ENCODE measurements around the gene CYSRT1.
"Not testable (repeated sequence)": the region's sequence is repeated elsewhere in the genome, so short reads cannot be mapped to it uniquely, and the experiment has no call there.

Gene CYSRT1

GRCh38 chr9:137235424-137236237, 10.7 kb downstream of the CYSRT1 start:
- no peak overlapping the region for H3K4me3 ChIP-seq (ENCODE audit: extremely low read depth, insufficient read depth, low read length, poor library complexity, severe bottlenecking)
- H3K4me1 ChIP-seq (ENCODE audit: control insufficient read depth, insufficient read depth, low read length, poor library complexity, severe bottlenecking) = peaks cover 5% of the 10 kb centered on the region
- no peaks in the 10 kb centered on the region for H3K36me3 ChIP-seq (ENCODE audit: control insufficient read depth, insufficient read depth, low read length)
- H3K9me3 ChIP-seq (ENCODE audit: control insufficient read depth, low read length) = no peaks in the 10 kb centered on the region
- 84 to 88% methylated on average over 31 to 32 of the region's 35 CpGs for WGBS, 2 experiments (ENCODE audit: insufficient coverage in 2 of 2)
- H3K27ac ChIP-seq (ENCODE audit: low read depth, low read length, severe bottlenecking) = no peak overlapping the region

- Histone ChIP-seq H3K4me1 (ENCODE audit: control insufficient read depth, insufficient read depth, low read length, poor library complexity, severe bottlenecking) (peaks cover 5% of the 10 kb centered on the region), H3K27ac (ENCODE audit: low read depth, low read length, severe bottlenecking) (no peak overlapping the region), H3K4me3 (ENCODE audit: extremely low read depth, insufficient read depth, low read length, poor library complexity, severe bottlenecking) (no peak overlapping the region), H3K36me3 (ENCODE audit: control insufficient read depth, insufficient read depth, low read length) (no peaks in the 10 kb centered on the region), H3K9me3 (ENCODE audit: control insufficient read depth, low read length) (no peaks in the 10 kb centered on the region)
- 34 to 39% methylated on average over 28 to 29 of the region's 31 CpGs for WGBS, 2 experiments (ENCODE audit: insufficient coverage in 2 of 2)
These were observed 11.4 kb downstream of the CYSRT1 start for GRCh38 chr9:137236238-137236935.

- no peaks in the 10 kb centered on the region for H3K9me3 ChIP-seq (ENCODE audit: control insufficient read depth, low read length)
- WGBS, 2 experiments (ENCODE audit: insufficient coverage in 2 of 2) = 71 to 75% methylated on average over 9 to 10 of the region's 11 CpGs
These were observed 12.0 kb downstream of the CYSRT1 start for GRCh38 chr9:137236936-137237421.

GRCh38 chr9:137237759-137238726, 13.1 kb downstream of the CYSRT1 start:
- H3K4me3 ChIP-seq (ENCODE audit: extremely low read depth, insufficient read depth, low read length, poor library complexity, severe bottlenecking) = no peak overlapping the region
- H3K27ac ChIP-seq (ENCODE audit: low read depth, low read length, severe bottlenecking) = no peak overlapping the region
- peaks cover 16% of the 10 kb centered on the region for H3K36me3 ChIP-seq (ENCODE audit: control insufficient read depth, insufficient read depth, low read length)
- H3K4me1 ChIP-seq (ENCODE audit: control insufficient read depth, insufficient read depth, low read length, poor library complexity, severe bottlenecking) = peaks cover 12% of the 10 kb centered on the region
- H3K9me3 ChIP-seq (ENCODE audit: control insufficient read depth, low read length) = no peaks in the 10 kb centered on the region
- WGBS, 2 experiments (ENCODE audit: insufficient coverage in 2 of 2) = 78 to 83% methylated on average over 11 of the region's 13 CpGs

More at GRCh38 chr9:137236936-137237421, 12.0 kb downstream of the CYSRT1 start:
- peaks cover 5% of the 10 kb centered on the region for H3K36me3 ChIP-seq (ENCODE audit: control insufficient read depth, insufficient read depth, low read length)
- no peak overlapping the region for H3K4me3 ChIP-seq (ENCODE audit: extremely low read depth, insufficient read depth, low read length, poor library complexity, severe bottlenecking)
- no peak overlapping the region for H3K27ac ChIP-seq (ENCODE audit: low read depth, low read length, severe bottlenecking)
- H3K4me1 ChIP-seq (ENCODE audit: control insufficient read depth, insufficient read depth, low read length, poor library complexity, severe bottlenecking) = peaks cover 5% of the 10 kb centered on the region

GRCh38 chr9:137239541-137240200, 14.7 kb downstream of the CYSRT1 start:
- peak overlapping the region; percentile 71 for H3K4me3 ChIP-seq (ENCODE audit: extremely low read depth, insufficient read depth, low read length, poor library complexity, severe bottlenecking)
- peaks cover 27% of the 10 kb centered on the region for H3K36me3 ChIP-seq (ENCODE audit: control insufficient read depth, insufficient read depth, low read length)
- peak overlapping the region; percentile 91 for H3K27ac ChIP-seq (ENCODE audit: low read depth, low read length, severe bottlenecking)
- peaks cover 12% of the 10 kb centered on the region for H3K4me1 ChIP-seq (ENCODE audit: control insufficient read depth, insufficient read depth, low read length, poor library complexity, severe bottlenecking)
- H3K9me3 ChIP-seq (ENCODE audit: control insufficient read depth, low read length) = not testable (repeated sequence)
- 82 to 83% methylated on average over 4 to 9 of the region's 27 CpGs for WGBS, 2 experiments (ENCODE audit: insufficient coverage in 2 of 2)

GRCh38 chr9:137240318-137240840, 15.4 kb downstream of the CYSRT1 start:
- Histone ChIP-seq H3K9me3 (ENCODE audit: control insufficient read depth, low read length) (no peaks in the 10 kb centered on the region), H3K4me3 (ENCODE audit: extremely low read depth, insufficient read depth, low read length, poor library complexity, severe bottlenecking) (peak overlapping the region; percentile 71), H3K27ac (ENCODE audit: low read depth, low read length, severe bottlenecking) (peak overlapping the region; percentile 91), H3K36me3 (ENCODE audit: control insufficient read depth, insufficient read depth, low read length) (peaks cover 27% of the 10 kb centered on the region), H3K4me1 (ENCODE audit: control insufficient read depth, insufficient read depth, low read length, poor library complexity, severe bottlenecking) (peaks cover 12% of the 10 kb centered on the region)
- 0% methylated on average over 32 to 42 of the region's 58 CpGs for WGBS, 2 experiments (ENCODE audit: insufficient coverage in 2 of 2)

GRCh38 chr9:137240841-137241489, 16.0 kb downstream of the CYSRT1 start, which contains the start of gene TUBB4B:
TSS of gene TUBB4B (plus strand) at chr9:137241287. CDS start at chr9:137241361, 74 bp downstream.
- H3K4me1 ChIP-seq (ENCODE audit: control insufficient read depth, insufficient read depth, low read length, poor library complexity, severe bottlenecking) = peaks cover 12% of the 10 kb centered on the region
- 0 to 1% methylated on average over 48 to 62 of the region's 67 CpGs for WGBS, 2 experiments (ENCODE audit: insufficient coverage in 2 of 2)
- peak within 1 kb of the TSS; percentile 93 for H3K4me3 ChIP-seq (ENCODE audit: extremely low read depth, insufficient read depth, low read length, poor library complexity, severe bottlenecking)
- H3K27ac ChIP-seq (ENCODE audit: low read depth, low read length, severe bottlenecking) = peak within 1 kb of the TSS; percentile 91
- H3K36me3 ChIP-seq (ENCODE audit: control insufficient read depth, insufficient read depth, low read length) = peaks cover 27% of the 10 kb centered on the region
- no peaks in the 10 kb centered on the region for H3K9me3 ChIP-seq (ENCODE audit: control insufficient read depth, low read length)

GRCh38 chr9:137241490-137242268, 16.7 kb downstream of the CYSRT1 start:
- 2 to 6% methylated on average over 39 to 71 of the region's 83 CpGs for WGBS, 2 experiments (ENCODE audit: insufficient coverage in 2 of 2)
- peak overlapping the region; percentile 93 for H3K4me3 ChIP-seq (ENCODE audit: extremely low read depth, insufficient read depth, low read length, poor library complexity, severe bottlenecking)
- H3K27ac ChIP-seq (ENCODE audit: low read depth, low read length, severe bottlenecking) = peak overlapping the region; percentile 67
- peaks cover 27% of the 10 kb centered on the region for H3K36me3 ChIP-seq (ENCODE audit: control insufficient read depth, insufficient read depth, low read length)
- H3K9me3 ChIP-seq (ENCODE audit: control insufficient read depth, low read length) = no peaks in the 10 kb centered on the region
- H3K4me1 ChIP-seq (ENCODE audit: control insufficient read depth, insufficient read depth, low read length, poor library complexity, severe bottlenecking) = peaks cover 10% of the 10 kb centered on the region
